ENCODE data around the gene FAM50A. TPM values are rescaled to one million over a fixed set of nuclear protein-coding genes. Genes with fewer than 3 reads are reported as not detected.
"Not testable (repeated sequence)": the region's sequence is repeated elsewhere in the genome, so short reads cannot be mapped to it uniquely, and the experiment has no call there.

The FAM50A gene
- total RNA-seq, 1 donor from 2014 or later, result 43.9 TPM

DNA sequence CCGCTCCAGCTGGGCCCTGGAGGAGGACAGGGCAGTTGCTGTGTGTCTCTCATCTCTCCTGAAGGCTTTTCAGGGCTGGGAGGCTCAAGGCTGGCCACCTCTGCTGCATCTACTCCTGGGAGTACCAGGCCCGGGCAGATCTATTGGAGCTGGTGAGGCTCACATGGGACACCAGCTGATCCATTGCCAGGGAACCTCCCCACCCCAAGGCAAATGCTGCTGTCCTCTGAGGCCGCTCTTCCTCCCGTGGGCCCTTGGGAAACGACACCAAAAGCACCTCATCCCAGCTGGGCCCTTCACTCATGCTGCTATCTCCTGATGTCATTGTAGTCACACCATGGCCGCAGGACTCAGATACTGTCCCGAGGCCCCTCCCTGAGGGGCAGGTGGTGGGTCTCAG lies 38.8 kb downstream of the FAM50A start:
- DNase-seq (ENCODE audit: low read depth in 2 of 2), result no peak

DNA sequence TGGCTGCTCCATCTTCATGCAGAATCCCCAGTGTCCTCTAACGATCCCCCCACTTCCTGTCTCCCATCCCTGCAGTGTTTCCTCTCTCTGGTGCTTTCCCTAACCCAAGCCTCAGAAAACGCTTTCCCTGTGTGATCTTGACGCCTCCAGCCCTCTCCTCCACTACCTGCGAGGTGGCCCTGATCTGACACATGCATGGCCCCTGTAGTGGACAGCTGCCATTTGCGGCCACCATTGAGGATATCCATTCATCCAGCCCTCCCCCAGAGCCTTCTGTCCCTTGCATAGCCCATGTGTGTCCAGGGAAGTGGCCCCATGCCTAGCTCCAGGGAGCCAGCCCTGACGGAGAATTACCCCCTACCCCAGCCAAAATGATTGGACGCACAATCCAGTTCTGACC lies 39.4 kb downstream of the FAM50A start:
- DNase-seq (ENCODE audit: low read depth in 2 of 2), result no peak

DNA sequence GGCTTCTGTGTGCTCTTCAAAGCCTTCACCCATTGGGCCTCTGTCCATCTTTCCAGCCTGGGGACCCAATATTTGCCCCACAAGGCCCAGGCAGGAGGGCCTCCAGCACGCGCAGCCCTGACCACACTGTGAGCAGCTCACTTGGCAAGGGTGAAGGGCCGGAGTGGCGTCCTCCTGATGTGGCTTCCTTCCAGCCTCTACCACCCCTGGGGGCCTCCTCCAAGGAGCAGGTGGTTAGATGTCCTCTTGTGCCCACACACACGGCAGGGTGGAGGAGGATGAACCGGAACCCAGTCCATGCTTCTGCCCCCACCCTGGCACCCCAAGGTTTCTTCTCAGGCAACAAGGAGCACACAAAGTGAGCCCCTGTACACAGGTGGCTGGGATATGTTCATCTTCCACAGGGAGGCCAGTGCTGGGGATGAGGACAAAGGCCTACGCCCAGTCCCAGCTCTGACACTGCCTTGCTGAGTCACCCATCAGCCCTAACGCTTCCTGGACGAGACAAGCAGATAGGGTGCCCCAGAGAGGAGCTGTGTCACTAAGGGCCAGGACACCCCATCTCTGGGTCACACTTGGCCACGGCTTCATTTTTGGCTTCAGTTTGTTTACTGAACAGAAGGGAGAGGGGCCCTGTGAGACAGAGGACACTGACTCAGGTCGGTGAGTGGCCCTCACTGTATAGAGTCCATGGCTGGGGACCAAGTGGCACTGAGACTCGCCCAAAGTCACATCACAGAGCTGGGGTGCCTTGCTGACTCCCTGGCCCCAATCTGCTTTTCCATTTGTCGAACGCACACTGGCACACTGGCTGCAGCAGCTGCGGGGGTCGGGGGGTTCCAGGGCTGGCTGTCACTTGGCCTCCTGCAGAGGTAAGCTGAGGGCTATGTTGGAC lies 40.6 kb downstream of the FAM50A start:
- DNase-seq (ENCODE audit: low read depth in 2 of 2), result peak in 1 of 2 donors; percentile 5

- DNase-seq (ENCODE audit: low read depth in 2 of 2), result no peak
Measured at GRCh38 chrX:154485150-154486051, 41.5 kb downstream of the FAM50A start.

DNA sequence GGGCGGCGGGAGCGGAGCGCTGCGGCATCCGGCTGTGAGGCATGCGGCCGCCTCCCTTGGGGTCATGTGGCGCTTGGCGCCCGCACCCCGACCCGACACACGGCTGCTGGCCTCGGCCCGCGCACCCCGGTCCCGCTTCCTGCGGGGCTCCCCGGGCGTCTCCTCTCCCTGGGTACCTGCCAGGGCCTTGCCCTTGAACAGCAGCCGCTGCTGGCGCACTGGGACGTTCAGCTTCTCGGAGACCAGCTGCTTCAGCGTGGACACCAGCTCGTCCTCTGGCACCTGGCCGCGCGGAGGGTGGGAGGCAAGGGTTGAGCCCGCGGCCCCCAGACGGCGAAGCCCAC lies 42.1 kb downstream of the FAM50A start:
- peak in 1 of 2 donors; percentile 9 for DNase-seq (ENCODE audit: low read depth in 2 of 2)

- DNase-seq (ENCODE audit: low read depth in 2 of 2), result peak; percentile 16 to 54
Measured at GRCh38 chrX:154486396-154487207, 42.7 kb downstream of the FAM50A start, which contains the start of gene UBL4A. Gene UBL4A (minus strand): TSS chrX:154486615. CDS start chrX:154486584, 31 bp downstream.

GRCh38 chrX:154487518-154488290 lies 43.8 kb downstream of the FAM50A start:
- no peak for DNase-seq (ENCODE audit: low read depth in 2 of 2)

- DNase-seq (ENCODE audit: low read depth in 2 of 2), result no peak
Measured at GRCh38 chrX:154488336-154489075, 44.6 kb downstream of the FAM50A start.

GRCh38 chrX:154489182-154489581 lies 45.2 kb downstream of the FAM50A start:
- DNase-seq (ENCODE audit: low read depth in 2 of 2), result no peak

DNA sequence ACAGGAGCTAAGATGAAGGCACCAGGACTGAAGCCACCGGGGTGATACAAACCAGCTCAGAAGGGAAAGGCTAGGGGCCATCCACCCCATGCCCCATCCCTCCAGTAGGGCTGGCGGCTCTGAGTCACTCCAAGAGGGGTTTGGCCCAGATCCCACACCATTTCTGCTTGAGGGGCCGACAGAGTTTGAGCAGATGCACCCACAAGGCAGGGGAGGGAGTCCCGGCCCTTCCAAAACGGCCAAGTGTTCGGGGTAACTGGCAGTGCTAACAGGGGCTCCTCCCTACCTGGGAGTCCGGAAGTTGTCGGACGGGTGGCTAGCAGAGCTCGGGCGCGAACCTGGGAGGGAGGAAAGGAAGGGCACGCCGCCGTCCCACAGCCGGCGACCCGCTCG lies 46.1 kb downstream of the FAM50A start:
- DNase-seq (ENCODE audit: low read depth in 2 of 2), result peak in 1 of 2 donors; percentile 26

DNA sequence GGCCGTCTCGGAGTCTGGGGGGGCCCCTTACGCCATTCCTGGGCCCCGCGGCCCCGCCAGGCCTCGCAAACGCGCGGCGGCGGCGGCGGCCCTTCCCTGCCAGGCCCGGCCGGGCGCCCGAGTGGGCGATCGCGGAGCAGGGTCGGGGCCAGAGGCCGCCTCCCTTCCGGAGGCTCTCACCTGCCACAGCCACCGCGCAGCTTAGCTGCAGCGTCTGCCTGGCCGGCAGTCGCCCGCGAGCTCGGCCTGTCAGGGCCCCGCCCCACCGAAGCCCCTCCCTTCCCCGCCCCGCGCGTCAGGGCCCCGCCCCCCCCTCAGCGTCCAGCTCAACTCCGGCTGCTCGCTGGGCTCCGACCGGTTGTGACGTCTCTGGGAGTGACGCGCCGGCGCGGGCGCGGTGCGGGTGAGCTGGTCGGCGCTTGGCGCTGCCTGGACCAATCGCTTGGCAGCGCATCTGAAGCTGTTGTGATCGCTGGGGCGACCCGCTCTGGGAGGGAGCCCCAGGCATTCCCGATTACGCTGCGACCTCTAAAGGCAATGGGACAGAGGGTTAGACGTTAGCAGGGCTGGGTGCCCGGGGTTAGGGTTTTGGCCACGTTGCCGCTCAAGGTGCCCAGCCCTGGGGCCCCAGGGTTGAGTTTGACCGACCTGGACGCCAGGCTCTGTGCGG lies 46.6 kb downstream of the FAM50A start, which contains the start of gene SLC10A3:
Gene SLC10A3, minus strand, starts transcription at position 216 of the 670 bp plus-strand sequence. CDS start 1,689 bp downstream, outside the sequence.
- DNase-seq (ENCODE audit: low read depth in 2 of 2), result peak; percentile 88 to 95

GRCh38 chrX:154494715-154495114 lies 50.8 kb downstream of the FAM50A start:
- DNase-seq (ENCODE audit: low read depth in 2 of 2), result no peak

DNA sequence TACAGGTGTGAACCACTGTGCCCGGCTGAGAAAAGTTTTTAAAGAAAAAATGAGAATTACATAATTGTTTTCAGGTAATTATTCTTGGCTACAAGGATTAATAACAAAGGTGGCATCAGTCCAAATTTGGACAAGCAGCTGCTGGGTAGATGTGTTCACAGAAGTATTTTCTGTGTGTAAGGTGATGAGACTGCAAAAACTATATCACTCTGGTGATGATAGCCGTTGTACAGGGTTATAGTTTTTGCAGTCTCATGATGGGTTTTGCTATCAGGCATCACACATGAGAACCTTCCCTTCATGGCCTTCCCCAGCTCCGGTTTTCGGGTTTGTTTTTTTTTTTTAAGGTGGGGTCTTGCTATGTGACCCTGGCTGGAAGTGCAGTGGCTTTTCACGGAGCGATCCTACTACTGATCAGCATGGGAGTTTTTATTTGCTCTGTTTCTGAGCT lies 51.6 kb downstream of the FAM50A start:
- DNase-seq (ENCODE audit: low read depth in 2 of 2), result peak; percentile 15 to 26

DNA sequence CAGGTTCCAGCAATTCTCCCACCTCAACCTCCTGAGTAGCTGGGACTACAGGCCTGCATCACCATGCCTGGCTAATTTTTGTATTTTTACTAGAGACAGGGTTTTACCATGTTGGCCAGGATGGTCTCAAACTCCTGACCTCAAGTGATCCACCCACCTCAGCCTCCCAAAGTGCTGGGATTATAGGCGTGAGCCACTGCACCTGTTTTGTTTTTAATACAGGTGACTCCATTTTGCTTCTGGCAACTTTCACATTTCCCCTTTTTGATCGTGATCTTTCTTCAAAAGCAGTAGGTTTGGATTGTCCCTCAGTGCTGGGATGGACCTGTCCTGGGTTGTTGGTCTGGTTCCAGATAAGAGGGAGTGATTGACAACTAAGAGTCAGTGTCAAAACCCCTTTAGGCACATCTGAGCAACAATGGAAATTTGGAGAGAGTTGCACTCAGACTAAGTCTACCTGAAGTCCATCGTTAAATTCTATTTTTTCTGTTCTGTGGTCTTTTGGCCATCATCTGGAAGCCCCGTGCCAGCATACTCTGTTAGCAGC lies 52.7 kb downstream of the FAM50A start:
- DNase-seq (ENCODE audit: low read depth in 2 of 2), result not testable (repeated sequence)

Other genes starting within 250 kb of the FAM50A start
- not detected in 2 replicates for gene OPN1MW2, start 224.4 kb upstream of the FAM50A start, total RNA-seq
- not detected in 2 replicates for gene OPN1MW3, start 186.6 kb upstream of the FAM50A start, total RNA-seq
- 0.13 TPM in 1 of 2 replicates, not detected in the other for gene TEX28, start 149.0 kb upstream of the FAM50A start, total RNA-seq
- gene TKTL1, start 148.3 kb upstream of the FAM50A start, total RNA-seq, result under 0.01 TPM in 1 of 2 replicates, not detected in the other
- gene FLNA, start 69.5 kb upstream of the FAM50A start, total RNA-seq, result 1,135 and 1,161 TPM in 2 replicates
- 17.8 and 20.5 TPM in 2 replicates for gene EMD, start 64.8 kb upstream of the FAM50A start, total RNA-seq
- 2,372 and 2,629 TPM in 2 replicates for gene RPL10, start 45.8 kb upstream of the FAM50A start, total RNA-seq
- 105 and 121 TPM in 2 replicates for gene DNASE1L1, start 34.9 kb upstream of the FAM50A start, total RNA-seq
- gene TAFAZZIN, start 32.6 kb upstream of the FAM50A start, total RNA-seq, result 11.9 and 14.9 TPM in 2 replicates
- 58.0 and 105 TPM in 2 replicates for gene ATP6AP1, start 15.5 kb upstream of the FAM50A start, total RNA-seq
- gene GDI1, start 7.0 kb upstream of the FAM50A start, total RNA-seq, result 27.0 and 43.0 TPM in 2 replicates
- 3.0 and 6.2 TPM in 2 replicates for gene PLXNA3, start 14.1 kb downstream of the FAM50A start, total RNA-seq
- 14.9 and 16.9 TPM in 2 replicates for gene LAGE3, start 35.1 kb downstream of the FAM50A start, total RNA-seq
- 29.8 and 38.1 TPM in 2 replicates for gene UBL4A, start 42.5 kb downstream of the FAM50A start, total RNA-seq
- 8.1 and 14.4 TPM in 2 replicates for gene SLC10A3, start 46.5 kb downstream of the FAM50A start, total RNA-seq
- gene FAM3A, start 72.1 kb downstream of the FAM50A start, total RNA-seq, result 13.7 and 20.9 TPM in 2 replicates
- 33.9 and 35.4 TPM in 2 replicates for gene G6PD, start 102.7 kb downstream of the FAM50A start, total RNA-seq
- 12.1 and 12.8 TPM in 2 replicates for gene IKBKG, start 103.5 kb downstream of the FAM50A start, total RNA-seq
- not detected in 2 replicates for gene CTAG1A, start 141.0 kb downstream of the FAM50A start, total RNA-seq
- gene CTAG1B, start 175.1 kb downstream of the FAM50A start, total RNA-seq, result not detected in 2 replicates
- not detected in 2 replicates for gene CTAG2, start 209.4 kb downstream of the FAM50A start, total RNA-seq